ENCODE data around the gene LIMD2. TPM values are rescaled to one million over a fixed set of nuclear protein-coding genes. Genes with fewer than 3 reads are reported as not detected.
A peak's percentile ranks its signal among the peaks of the same experiment; 100 is the strongest.

The LIMD2 gene
- total and polyA plus RNA-seq, 2 experiments from 2014 or later = 98.8 to 105 TPM

- DNase-seq (ENCODE audit: low spot score) (no peak), ATAC-seq (no peak)
- Histone ChIP-seq H3K27ac (ENCODE audit: low read depth) (0 out of 2 replicates have a peak overlapping the region, but pooled peaks have one; percentile 50), H3K4me1 (ENCODE audit: insufficient read depth) (peaks cover 5% of the 10 kb centered on the region; the same call in 1 of the 2 replicates), H3F3A (replicated peaks; ENCODE audit: low read depth) (0 out of 2 replicates have a peak, but pooled peaks cover 3% of the 10 kb centered on the region), H3K9me2 (ENCODE audit: insufficient read depth) (no peaks in the 10 kb centered on the region), H3K4me2 (no peak overlapping the region), H3K36me3 (ENCODE audit: insufficient read depth) (peaks cover 4% of the 10 kb centered on the region; the same call in 1 of the 2 replicates), H4K20me1 (replicated peaks; ENCODE audit: insufficient read depth) (no peaks in the 10 kb centered on the region; the same call in 1 of the 2 replicates), H2AFZ (no peak overlapping the region), H3K27me3 (ENCODE audit: insufficient read depth) (no peaks in the 10 kb centered on the region), H3K4me3 (no peak overlapping the region), H3K79me2 (replicated peaks; ENCODE audit: insufficient read depth) (no peaks in the 10 kb centered on the region)
- Mint-ChIP-seq H3K4me1 (peaks cover 8% of the 10 kb centered on the region; the same call in 2 of the 3 replicates), H3K4me3 (no peak overlapping the region), H3K27ac (no peak overlapping the region), H3K36me3 (ENCODE audit: low read depth) (peaks cover 5% of the 10 kb centered on the region), H3K9me3 (no peaks in the 10 kb centered on the region), H3K27me3 (ENCODE audit: insufficient read depth, low read depth, poor library complexity) (no peaks in the 10 kb centered on the region)
- TF ChIP-seq EZH2 (IDR thresholded peaks at IDR 0.05; ENCODE audit: low read depth, unreplicated experiment) (no peak), STAT1 (IDR thresholded peaks at IDR 0.05; ENCODE audit: unreplicated experiment) (no peak), NANOG (IDR thresholded peaks at IDR 0.05; ENCODE audit: borderline replicate concordance) (no peak), ZNF462 (CRISPR knock-in tag; IDR thresholded peaks at IDR 0.05) (no peak), ETS1 (IDR thresholded peaks at IDR 0.05) (no peak), EZH2phosphoT487 (IDR thresholded peaks at IDR 0.05; ENCODE audit: unreplicated experiment) (no peak), POLR2AphosphoS5 (IDR thresholded peaks at IDR 0.05; ENCODE audit: low read depth) (no peak), JUNB (IDR thresholded peaks at IDR 0.05; ENCODE audit: unreplicated experiment) (no peak), CTCF (conservative IDR thresholded peaks at IDR 0.05; ENCODE audit: low read depth in 2 of 2) (no peak), REST (IDR thresholded peaks at IDR 0.05; ENCODE audit: unreplicated experiment) (no peak), ZNF331 (CRISPR knock-in tag; IDR thresholded peaks at IDR 0.05; ENCODE audit: low read depth) (no peak), CREB1 (CRISPR knock-in tag; IDR thresholded peaks at IDR 0.05; ENCODE audit: low read depth) (no peak), ZNF114 (CRISPR knock-in tag; IDR thresholded peaks at IDR 0.05) (no peak)
Measured at GRCh38 chr17:63685041-63685440, 14.9 kb downstream of the LIMD2 start.
